ENCODE data around the gene GSE1.

GRCh38 chr16:85704011-85704410 lies 90.9 kb downstream of the GSE1 start:
- TF ChIP-seq POLR2A (IDR thresholded peaks at IDR 0.05): no peak
- TF ChIP-seq, protein P1, sequence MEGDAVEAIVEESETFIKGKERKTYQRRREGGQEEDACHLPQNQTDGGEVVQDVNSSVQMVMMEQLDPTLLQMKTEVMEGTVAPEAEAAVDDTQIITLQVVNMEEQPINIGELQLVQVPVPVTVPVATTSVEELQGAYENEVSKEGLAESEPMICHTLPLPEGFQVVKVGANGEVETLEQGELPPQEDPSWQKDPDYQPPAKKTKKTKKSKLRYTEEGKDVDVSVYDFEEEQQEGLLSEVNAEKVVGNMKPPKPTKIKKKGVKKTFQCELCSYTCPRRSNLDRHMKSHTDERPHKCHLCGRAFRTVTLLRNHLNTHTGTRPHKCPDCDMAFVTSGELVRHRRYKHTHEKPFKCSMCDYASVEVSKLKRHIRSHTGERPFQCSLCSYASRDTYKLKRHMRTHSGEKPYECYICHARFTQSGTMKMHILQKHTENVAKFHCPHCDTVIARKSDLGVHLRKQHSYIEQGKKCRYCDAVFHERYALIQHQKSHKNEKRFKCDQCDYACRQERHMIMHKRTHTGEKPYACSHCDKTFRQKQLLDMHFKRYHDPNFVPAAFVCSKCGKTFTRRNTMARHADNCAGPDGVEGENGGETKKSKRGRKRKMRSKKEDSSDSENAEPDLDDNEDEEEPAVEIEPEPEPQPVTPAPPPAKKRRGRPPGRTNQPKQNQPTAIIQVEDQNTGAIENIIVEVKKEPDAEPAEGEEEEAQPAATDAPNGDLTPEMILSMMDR (IDR thresholded peaks at IDR 0.05): no peak
